Activated CD4-positive, alpha-beta T cell treated with anti-CD3 and anti-CD28 coated beads for 24 hours (primary cell): ENCODE data around the gene SNX11.
A peak's percentile ranks its signal among the peaks of the same experiment; 100 is the strongest.

Source experiments
- DNase-seq, 2 donors: peaks; one replicate each; pipeline ENCODE4 v3.0.0-alpha.2; 2020; ENCODE audit warnings: low read depth in 2 of 2

SNX11 gene

DNA sequence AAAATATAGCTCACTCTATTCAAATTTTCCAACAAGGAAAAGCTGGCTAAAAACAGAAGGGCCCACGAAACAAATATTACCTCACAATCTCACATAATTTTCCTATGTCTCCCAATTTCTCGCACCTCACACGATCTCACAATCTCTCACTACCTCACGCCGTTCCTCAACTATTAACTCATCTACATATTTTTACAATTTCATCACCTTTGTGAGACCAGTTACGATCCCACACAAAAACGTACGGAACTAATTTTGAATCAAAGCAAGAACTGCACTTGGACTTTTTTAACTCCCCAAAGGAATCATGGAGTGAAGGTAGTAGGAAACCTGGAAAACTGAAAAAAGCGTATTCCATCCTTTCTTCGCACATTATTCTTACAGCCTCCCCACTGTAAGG, 7.4 kb upstream of the SNX11 start:
- DNase-seq = no peak

DNA sequence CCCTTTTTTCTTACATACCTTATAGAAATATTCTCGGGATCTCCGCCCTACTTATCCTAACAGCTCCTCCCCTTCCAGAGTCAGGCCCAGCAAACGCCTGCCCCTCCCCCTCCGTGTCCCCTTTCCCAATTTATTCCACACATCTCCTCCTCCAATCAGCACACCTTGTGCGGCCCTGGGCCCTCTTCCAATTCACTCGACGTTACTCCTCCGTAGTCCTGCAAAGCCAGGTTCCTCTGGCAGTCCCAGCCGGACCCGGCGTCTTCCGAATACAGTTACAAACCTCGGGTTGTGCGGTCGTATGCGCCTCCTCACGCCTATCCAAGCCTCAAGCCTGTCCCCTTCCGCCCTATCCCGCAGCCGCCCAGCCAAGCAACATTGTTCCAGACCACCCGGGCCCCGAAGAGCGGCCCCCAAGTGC, 7.0 kb upstream of the SNX11 start:
- DNase-seq = peak in 1 of 2 donors; percentile 6

DNA sequence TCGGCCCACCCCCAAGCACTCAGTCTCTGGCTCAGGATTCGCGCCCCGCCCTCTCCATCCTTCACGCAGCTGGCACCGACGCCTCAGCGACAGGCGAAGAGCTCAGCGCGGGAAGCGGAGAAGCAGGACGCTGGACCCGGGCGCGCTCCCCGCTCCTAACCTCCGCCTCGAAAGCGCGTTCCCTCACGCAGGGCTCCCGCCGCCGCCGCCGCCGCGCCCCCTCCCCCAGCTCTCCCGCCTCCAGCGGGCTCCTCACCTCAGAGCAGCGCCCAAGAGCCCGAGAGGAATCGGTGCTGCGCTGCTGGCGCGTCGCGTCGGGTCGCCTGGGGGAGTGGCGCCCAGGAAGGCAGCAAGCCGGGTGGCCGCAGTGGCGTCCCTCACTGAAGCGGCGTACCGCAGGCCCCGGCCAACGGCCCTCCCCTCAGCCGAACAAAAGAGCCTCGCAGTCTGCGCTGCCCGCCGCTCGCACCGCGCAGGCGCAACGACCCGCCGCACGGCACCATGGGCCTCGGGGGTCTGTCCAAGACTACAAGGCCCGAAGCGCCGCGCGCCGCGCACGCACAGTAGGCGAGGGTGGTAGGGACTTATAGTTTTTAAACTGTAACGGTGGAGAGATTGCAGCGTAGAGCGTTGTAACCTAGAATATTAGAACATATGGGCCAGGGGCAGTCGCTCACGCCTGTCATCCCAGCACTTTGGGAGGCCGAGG, 6.4 kb upstream of the SNX11 start, which contains the start of gene CBX1:
CBX1 (minus strand) TSS at position 467 of the 709 bp plus-strand sequence. CDS start 24,474 bp downstream, outside the sequence.
- peak; percentile 88 to 91 for DNase-seq

DNA sequence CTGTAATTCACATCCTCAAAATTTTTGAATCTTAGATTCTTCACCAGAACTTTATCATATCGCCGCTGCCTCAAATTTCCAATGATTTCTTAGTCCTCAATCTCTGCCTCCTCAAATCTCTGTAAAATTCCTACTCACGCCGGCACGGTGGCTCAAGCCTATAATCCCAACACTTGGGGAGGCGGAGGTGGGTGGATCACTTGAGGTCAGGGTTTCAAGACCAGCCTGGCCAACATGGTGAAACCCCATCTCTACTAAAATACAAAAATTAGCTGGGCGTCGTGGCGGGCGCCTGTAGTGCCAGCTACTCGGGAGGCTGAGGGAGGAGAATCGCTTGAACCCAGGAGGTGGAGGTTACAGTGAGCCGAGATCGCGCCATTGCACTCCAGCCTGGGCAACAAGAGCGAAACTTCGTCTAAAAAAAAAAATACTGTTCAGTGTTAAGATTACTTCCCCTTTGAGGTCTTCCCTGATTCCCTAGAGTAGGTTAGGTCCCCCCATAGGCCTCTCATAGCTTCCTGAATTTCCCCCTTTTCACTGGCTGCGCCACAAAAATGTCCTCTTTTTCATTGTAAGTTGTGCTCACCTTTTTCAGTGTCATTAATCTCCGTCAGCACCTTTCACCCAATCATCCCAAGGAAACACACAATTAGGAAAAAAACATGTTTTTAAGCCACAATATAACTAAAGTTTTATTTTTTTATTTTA, 5.4 kb upstream of the SNX11 start:
- no peak for DNase-seq

DNA sequence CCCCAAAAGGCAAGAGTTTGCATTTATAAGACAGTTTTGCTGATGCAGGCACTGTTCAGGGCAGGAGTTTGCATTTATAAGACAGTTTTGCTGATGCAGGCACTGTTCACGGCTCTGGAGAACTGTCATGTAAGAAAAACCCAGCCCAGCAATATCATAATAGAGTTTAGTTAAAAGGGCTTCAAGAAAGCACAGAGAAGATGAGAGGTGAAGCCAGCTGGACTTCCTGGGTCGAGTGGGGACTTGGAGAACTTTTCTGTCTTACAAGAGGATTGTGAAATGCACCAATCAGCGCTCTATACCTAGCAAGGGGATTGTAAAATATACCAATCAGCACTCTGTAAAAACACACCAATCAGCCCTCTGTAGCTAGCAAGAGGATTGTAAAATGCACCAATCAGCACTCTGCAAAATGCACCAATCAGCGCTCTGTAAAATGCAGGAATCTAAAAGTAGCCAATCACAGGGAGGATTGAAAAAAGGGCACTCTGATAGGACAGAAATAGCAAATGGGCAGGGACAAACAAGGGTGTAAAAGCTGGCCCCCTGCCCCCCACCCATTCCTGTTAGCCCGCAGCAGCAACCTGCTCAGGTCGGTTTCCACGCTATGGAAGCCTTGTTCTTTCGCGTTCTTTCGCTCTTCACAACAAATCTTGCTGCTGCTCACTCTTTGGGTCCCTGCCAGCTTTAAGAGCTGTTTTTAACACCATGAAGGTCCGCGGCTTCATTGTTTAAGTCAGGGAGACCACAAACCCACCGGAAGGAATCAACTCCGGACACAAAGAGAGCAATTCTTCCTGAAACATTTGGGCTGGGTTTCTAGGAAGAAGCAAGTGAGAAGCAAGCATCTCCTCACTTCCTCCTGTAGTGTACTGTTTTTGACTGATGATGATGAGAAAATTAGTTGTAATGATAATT, 4.5 kb upstream of the SNX11 start:
- peak in 1 of 2 donors; percentile 10 for DNase-seq

DNA sequence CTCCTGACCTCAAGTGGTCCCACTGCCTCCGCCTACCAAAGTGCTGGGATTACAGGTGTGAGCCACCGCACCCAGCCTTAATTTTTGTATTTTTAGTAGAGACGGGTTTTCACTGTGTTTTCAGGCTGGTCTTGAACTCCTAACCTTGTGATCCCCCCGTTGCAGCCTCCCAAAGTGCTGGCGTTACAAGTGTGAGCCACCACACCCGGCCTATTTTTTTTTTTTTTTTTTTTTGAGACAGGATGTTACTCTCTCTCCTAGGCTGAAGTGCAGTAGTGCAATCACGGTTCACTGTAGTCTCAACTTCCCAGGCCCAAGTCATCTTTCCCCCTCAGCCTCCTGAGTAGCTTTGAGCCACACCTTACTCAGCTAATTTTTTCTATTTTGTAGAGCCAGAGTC, 3.1 kb upstream of the SNX11 start:
- DNase-seq = no peak

DNA sequence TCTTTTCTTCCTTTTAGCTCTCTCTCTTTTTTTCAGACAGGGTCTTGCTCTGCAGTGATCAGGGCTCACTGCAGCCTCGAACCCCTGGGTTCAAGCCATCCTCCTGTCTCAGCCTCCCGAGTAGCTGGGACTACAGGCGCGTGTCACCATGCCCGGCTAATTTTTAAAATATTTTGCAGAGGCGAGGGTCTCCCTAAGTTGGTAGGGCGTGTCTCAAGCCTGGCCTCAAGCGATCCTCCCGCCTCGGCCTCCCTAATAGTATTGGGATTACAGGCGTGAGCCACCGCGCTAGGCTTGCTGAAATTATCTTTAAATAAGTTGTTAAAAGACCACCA, 797 bp upstream of the SNX11 start:
- no peak for DNase-seq

DNA sequence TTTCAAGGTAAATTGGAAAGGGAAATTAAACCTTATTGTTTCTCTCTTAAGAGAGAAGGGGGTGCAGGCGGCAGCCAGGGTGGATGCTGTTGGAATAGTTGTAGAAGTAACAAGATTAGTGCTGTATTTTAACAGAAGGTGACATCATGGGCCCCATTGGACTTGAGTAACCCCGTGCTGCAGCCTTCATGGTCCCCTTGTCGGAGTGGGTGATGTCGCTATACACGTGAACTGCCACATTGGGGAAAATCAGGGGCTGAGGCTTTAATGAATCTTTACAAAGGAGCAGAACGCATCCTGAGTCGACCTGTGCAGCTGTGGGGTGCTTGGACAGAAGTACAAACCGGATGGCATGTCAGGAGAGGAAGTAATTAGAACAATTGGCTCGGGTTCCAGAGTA, 3.2 kb downstream of the SNX11 start:
- no peak for DNase-seq

DNA sequence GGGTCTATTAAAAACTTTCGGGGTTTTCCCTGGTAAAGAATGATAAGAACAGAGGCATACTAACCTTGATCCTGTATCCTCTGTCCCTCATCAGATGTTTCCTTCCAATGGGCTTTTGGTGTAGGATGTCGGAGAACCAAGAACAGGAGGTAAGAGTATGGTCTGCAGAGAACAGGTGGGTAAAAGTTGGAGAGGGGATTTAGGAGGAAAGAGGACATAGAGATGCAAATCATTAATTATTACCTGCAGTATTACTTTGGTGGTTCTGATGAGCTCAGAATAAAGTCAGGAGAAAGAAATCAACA, 4.3 kb downstream of the SNX11 start:
- DNase-seq = no peak

DNA sequence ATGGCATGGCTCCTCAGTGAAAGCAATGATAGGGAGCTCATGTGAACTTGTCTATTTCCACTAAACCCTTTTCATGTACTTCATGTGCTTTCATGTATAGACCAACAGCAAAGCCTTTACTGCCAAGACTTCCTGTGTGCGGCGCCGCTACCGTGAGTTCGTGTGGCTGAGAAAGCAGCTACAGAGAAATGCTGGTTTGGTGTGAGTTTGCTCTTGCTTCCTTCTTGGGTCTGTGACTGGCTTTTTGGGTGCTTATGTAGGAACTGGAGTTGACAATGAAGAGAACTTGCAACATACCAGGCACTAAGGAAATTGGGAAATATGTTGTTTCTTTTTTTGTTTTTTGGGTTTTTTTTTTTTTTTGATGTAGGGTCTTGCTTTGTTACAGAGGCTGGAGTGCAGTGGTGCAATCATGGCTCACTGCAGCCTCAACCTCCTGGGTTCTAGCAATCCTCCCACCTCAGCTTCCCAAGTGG, 5.7 kb downstream of the SNX11 start:
- DNase-seq = no peak

DNA sequence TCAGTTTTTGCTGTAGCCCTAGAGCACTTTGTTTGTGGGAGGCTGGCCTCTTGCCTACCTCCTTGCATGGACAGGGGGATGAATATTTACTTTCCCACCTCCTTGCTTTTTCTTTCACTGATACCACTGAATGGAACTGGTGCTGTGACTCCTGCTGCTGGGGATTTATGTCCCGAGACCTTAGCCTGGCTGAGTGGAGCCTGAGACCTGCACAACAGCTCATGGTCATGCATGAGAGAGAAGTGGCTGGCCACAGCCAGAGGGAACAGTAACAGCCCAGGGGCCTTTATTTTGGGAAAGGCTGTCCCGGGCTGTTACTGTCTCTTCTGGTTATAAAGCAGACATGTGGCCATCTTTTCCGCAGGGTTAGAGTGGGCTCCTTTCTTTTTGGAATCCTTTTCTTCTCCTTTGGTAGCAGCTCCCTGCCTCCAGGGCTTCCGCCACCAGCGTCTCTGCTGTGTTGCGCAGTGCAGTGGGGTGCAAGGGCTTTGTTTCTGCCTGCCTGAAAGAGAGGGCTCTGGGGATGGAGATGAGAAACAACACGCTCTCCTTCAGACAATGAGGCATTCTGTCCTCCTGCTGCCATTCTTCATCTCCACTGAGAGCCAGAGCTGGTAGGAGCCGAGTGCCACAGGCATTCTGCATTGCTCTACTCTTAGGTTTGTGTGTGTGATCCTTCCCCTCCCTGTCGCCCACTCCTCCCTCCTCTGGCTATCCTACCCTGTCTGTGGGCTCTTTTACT, 14.5 kb downstream of the SNX11 start:
- DNase-seq = no peak

DNA sequence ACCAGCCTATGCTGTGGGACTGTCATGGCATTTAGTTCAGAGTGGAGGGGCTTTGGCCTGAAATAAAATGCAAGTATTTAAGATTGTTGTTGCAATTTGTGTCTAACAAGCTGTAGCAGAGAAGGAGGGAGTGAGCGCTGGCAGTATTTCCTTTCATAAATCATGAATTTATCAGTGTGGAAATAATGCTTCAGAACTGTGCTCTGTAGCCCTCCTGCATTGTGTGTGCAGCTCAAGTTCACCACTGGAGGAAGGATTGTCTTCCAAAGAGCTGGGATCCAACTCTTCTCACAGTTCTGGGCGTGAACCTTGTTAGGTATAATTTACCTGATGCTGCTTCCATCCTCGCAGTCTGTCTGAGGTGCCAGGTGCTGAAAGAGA, 15.1 kb downstream of the SNX11 start:
- DNase-seq = no peak

DNA sequence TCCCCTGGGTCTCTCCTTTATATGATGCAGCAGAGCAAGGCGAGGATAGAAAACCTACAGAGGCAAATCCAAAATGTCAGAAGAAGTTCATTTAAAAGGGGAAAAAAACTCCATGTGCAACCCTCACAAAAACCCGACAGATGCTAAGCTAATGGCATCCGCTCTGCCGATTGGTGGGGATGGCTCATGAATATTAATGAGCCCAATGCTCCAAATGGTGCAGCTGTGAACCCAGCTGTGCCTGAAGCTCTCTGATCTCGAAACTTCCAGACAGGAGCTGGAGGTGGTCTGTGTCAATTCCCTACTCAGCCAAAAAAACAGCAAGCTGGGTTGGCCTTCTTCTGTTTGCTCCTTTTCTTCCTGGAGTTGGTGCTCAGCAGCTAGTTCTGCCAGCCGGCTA, 15.5 kb downstream of the SNX11 start:
- DNase-seq = no peak

DNA sequence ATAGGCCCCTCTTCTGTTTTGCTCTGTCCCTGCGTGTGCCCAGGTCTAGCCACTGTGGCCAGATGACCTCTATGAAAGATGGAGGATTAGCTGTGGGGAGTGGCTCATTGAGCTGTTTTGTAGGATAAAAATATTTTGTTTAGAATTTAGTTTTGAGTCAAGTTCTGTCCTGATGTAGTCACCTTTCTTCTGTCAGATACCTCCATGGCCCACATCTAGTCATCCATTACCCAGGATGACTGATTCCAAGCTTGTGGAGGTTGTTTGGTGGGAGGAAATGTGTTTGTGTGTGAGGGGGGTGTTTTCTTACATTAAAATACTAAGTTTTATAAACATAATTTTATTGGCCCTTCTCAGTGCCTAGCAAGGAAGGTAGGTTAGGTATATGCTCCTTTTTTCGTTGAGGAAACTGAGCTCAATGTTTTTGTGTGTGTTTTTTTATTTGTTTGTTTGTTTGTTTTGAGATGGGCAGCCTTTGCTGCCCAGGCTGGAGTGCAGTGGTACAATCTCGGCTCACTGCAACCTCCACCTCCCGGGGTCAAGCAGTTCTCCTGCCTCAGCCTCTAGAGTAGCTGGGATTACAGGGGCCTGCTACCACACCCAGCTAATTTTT, 16.3 kb downstream of the SNX11 start:
- DNase-seq = no peak

DNA sequence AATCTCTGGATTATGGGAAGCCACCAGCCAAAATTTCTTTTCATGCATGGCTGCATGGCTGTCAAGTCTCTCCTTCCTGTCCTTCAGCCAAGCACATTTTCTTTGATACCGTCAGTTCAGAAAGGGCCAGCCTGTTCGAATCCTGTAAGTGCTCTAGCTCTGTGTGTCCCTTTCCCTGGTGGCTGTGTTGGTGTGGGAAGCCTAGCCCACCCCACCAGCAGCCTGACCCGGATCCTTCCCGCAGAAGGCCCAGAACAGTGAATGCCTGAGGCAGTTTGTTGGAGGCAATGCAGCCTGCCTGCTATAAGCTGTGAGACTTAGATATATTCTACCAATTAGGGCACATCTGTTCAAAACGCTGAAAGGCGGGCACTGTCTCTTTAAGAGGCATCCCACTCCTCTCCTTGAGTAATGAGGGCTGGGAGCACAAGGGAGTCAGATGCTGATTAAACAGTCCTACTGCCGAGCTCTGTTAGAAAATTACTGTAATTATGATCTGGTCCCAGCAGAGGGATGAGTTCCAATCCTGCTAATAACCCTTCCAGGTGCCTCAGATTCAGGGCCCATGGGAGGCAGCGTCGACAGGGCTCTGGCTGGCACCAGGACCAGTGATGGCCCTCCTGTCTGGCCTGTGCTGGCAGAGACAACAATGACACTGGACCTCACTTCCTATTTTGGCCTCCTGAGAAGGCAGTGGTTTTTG, 18.4 kb downstream of the SNX11 start:
- DNase-seq = no peak

DNA sequence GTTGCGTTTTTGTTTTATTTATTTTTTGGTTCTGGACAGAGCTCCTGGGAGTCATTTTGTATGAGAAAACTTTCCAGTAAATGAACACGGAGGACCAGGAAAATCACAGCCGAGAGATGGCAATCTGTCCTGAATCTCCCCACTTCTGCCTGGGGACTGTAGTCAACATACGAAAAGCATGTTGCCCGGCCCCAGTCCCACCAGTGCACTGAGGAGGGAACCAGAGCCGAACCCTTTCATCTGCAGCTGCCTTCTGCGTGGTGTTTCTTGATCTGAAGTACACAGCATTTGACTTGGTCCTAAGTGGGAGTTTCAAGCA, 18.9 kb downstream of the SNX11 start:
- DNase-seq = no peak

DNA sequence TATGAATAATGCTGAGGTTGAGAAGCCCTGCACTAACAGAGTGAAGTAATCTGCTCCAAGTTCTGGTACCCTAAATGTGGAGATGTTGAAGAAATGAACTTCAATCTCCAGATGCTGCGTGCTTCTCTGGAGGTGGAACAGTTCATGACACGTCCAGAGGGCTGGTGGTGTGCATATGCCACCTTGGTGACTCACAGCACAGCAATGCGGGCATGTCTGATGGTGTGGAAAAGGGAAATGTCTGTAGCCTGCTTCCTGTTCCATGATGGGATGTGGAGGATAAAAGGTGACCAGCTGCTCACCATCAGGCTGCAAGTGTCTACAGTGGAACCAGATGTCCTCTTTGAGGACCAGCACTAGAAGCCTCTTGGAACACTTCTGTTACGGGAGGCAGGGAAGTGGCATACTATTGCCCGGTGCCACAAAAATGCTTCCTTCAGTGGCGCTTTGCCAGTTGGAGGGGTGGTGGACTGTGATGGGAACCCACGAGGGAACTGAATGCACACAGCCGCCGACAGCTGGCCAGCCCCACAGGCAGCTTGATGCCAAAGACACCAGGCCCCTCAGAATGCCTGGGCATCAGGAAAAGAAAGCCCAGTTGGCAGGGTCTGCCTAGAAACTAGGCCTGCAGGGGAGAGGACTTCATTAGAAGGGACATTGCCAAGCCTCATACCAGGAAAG, 19.9 kb downstream of the SNX11 start:
- DNase-seq = no peak

DNA sequence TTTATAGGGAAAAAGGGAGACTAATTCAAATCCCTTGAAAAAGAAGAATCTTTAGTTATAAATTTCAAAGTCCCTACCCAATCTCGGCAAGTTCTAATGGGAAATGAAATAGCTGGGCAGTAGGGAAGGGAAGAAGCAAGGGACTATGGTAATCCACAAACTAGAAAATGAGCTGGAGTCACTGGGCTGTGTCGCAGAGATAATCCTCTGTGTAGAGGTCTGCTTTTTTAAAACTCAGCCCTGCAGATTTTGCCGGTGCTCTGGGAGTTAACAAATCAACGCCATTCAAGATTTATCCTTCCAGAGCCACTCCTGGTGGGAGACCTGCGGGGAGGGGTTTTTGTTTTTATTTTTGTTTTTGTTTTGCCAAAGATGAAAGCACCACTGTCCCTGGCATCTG, 20.8 kb downstream of the SNX11 start:
- no peak for DNase-seq

DNA sequence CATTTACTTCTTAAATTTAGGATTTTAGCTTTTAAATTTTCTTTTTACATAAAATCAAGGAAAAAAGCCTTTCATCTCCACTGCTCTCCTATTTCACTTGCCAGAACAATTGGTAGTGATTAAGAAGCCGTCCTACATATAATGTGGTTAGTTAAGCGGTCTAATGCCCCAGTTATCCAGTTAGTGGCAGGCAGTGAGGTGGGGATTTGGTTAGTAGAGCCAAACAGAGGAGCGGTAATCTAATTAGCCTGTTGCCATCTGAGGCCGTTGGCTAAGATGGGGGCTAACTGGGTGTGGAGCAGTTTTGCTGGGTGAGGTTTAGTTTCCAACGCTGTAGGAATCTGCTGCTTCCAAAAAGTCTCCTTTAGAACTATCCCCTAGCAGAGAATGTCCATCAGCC, 22.4 kb downstream of the SNX11 start:
- DNase-seq = no peak

DNA sequence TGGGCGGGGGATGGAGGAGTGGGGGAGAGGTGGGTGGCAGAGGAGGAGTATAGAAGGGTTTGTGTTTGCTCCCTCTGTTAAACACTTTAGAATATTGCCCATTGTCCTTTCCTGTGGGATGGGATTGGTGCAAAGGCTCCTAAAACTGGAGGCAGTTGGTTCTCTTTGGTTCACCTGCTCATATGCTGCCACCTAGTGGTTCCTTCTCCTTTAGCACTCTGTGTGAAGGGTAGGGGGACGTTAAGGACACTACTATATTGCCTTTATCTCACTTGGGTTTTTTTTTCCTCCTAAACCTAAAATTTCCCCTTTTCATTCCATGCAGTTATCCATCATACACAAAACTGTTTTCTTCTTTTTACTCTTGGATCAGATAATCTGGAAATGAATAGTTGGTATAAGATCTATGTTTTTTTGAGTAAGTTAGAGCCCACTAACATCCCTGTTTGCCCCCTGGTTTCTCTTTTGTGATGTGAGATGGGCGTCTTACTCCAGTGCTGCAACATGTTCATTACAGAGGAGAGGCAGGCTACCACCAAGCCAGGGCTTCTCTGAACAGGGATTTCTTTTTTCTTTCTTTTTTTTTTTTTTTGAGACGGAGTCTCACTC, 23.8 kb downstream of the SNX11 start:
- DNase-seq = peak in 1 of 2 donors; percentile 53
